ENCODE data around the gene CLCN6. TPM values are rescaled to one million over a fixed set of nuclear protein-coding genes. Genes with fewer than 3 reads are reported as not detected.

The CLCN6 gene
- total and polyA plus RNA-seq, 2 of the 13 experiments (the other 11 are each of a cell fraction or from before 2014, with no cell fraction given): 14.9 to 19.3 TPM

DNA sequence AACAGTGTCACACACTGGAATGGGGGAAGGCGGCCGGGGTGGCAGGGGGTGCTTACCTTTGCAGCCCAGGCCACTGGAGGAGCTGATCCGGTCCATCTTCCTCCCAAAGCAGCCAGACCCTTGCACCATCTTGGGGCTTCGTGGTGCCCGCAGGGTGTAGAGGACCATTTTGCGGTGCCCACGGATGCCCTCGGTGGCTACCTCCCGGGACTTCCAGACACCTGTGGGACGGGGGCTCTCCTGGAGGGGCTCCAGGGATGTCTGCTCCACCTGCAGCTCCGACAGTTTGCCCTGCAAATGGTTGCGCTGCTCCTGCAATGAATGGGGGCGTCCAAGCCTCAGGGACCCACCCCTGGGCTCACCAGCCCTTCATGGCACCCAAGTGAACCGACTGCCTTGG lies 52.2 kb downstream of the CLCN6 start:
- DNase-seq (ENCODE audit: low spot score): no peak
- FAIRE-seq: no peak
- BruUV-seq (replicated peaks): no TSS peak
- Histone ChIP-seq H3K9ac (ENCODE audit: insufficient read depth, low read depth, low read length) (no peak overlapping the region), H3K36me3 (replicated peaks in 1 of 2; ENCODE audit: control insufficient read depth in 1 of 2, insufficient read depth in 2 of 2, low read length in 2 of 2) (no peaks in the 10 kb centered on the region), H3K9me3 (ENCODE audit: low read length) (no peaks in the 10 kb centered on the region), H3K27me3 (ENCODE audit: control insufficient read depth in 1 of 2, insufficient read depth in 2 of 2, low read length in 2 of 2) (peaks cover 2 to 28% of the 10 kb centered on the region in 2 experiments; a peak in 4 of 5 replicates), H3K27ac (ENCODE audit: extremely low read length, insufficient read depth, low read length) (no peak overlapping the region), H3K79me2 (ENCODE audit: insufficient read depth, low read length) (no peaks in the 10 kb centered on the region), H4K20me1 (ENCODE audit: insufficient read depth, low read length) (no peaks in the 10 kb centered on the region), H3K4me1 (ENCODE audit: insufficient read depth, low read length) (no peaks in the 10 kb centered on the region), H3K4me3 (replicated peaks in 1 of 3; ENCODE audit: insufficient read depth in 1 of 3, low read depth in 2 of 3, low read length in 3 of 3) (no peak overlapping the region), H2AFZ (ENCODE audit: low read length) (no peak overlapping the region), H3K4me2 (ENCODE audit: low read depth, low read length) (no peak overlapping the region)
- intact Hi-C loops (cut with micrococcal nuclease; ENCODE audit: unreplicated experiment): no loop called here
- ATAC-seq: no peak
- POLR2A ChIA-PET: no interaction called here
- no peak for TF ChIP-seq ZNF230 (CRISPR knock-in tag; IDR thresholded peaks at IDR 0.05)
- no peak for TF ChIP-seq MIER3 (CRISPR knock-in tag; IDR thresholded peaks at IDR 0.05; ENCODE audit: borderline replicate concordance)
- no peak for TF ChIP-seq SMARCC2 (IDR thresholded peaks at IDR 0.05)
- TF ChIP-seq ATAD3A (CRISPR knock-in tag; IDR thresholded peaks at IDR 0.05): no peak
- TF ChIP-seq REL (CRISPR knock-in tag; conservative IDR thresholded peaks at IDR 0.05): no peak
- no peak for TF ChIP-seq DPF2 (CRISPR knock-in tag; IDR thresholded peaks at IDR 0.05; ENCODE audit: borderline replicate concordance, low read depth)
- TF ChIP-seq HNRNPUL1 (IDR thresholded peaks at IDR 0.05; ENCODE audit: low read depth, low read length): no peak
- TF ChIP-seq CSRNP1 (CRISPR knock-in tag; IDR thresholded peaks at IDR 0.05): no peak
- TF ChIP-seq, protein P1, sequence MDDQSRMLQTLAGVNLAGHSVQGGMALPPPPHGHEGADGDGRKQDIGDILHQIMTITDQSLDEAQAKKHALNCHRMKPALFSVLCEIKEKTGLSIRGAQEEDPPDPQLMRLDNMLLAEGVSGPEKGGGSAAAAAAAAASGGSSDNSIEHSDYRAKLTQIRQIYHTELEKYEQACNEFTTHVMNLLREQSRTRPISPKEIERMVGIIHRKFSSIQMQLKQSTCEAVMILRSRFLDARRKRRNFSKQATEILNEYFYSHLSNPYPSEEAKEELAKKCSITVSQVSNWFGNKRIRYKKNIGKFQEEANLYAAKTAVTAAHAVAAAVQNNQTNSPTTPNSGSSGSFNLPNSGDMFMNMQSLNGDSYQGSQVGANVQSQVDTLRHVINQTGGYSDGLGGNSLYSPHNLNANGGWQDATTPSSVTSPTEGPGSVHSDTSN (CRISPR knock-in tag; IDR thresholded peaks at IDR 0.05; ENCODE audit: borderline replicate concordance): no peak
- TF ChIP-seq UBTF (CRISPR knock-in tag; IDR thresholded peaks at IDR 0.05): no peak
- no peak for TF ChIP-seq GTF2F1 (IDR thresholded peaks at IDR 0.05; ENCODE audit: low read length)
- no peak for TF ChIP-seq KLF11 (CRISPR knock-in tag; IDR thresholded peaks at IDR 0.05)
- WGBS (ENCODE audit: low lambda C conversion rate): 60% methylated on average over 9 of the region's 14 CpGs
- CTCF ChIA-PET (ENCODE audit: low intra/inter-chr PET ratio, low total read pairs): no interaction called here
- in situ Hi-C loops (cut with HindIII; ENCODE audit: extremely low pct_ligation_motif_present, low pct_unique_long_range_greater_than_20kb): no loop called here

All from HepG2 (cell line).